ENCODE measurements around the gene RAB11FIP4. TPM values are rescaled to one million over a fixed set of nuclear protein-coding genes. Genes with fewer than 3 reads are reported as not detected.
A peak's percentile ranks its signal among the peaks of the same experiment; 100 is the strongest.
"Not testable (repeated sequence)": the region's sequence is repeated elsewhere in the genome, so short reads cannot be mapped to it uniquely, and the experiment has no call there.

Gene RAB11FIP4, protein sequence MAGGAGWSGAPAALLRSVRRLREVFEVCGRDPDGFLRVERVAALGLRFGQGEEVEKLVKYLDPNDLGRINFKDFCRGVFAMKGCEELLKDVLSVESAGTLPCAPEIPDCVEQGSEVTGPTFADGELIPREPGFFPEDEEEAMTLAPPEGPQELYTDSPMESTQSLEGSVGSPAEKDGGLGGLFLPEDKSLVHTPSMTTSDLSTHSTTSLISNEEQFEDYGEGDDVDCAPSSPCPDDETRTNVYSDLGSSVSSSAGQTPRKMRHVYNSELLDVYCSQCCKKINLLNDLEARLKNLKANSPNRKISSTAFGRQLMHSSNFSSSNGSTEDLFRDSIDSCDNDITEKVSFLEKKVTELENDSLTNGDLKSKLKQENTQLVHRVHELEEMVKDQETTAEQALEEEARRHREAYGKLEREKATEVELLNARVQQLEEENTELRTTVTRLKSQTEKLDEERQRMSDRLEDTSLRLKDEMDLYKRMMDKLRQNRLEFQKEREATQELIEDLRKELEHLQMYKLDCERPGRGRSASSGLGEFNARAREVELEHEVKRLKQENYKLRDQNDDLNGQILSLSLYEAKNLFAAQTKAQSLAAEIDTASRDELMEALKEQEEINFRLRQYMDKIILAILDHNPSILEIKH
- 0.99 and 1.0 TPM in 2 replicates for total RNA-seq
- long read RNA-seq, result 0 reads

DNA sequence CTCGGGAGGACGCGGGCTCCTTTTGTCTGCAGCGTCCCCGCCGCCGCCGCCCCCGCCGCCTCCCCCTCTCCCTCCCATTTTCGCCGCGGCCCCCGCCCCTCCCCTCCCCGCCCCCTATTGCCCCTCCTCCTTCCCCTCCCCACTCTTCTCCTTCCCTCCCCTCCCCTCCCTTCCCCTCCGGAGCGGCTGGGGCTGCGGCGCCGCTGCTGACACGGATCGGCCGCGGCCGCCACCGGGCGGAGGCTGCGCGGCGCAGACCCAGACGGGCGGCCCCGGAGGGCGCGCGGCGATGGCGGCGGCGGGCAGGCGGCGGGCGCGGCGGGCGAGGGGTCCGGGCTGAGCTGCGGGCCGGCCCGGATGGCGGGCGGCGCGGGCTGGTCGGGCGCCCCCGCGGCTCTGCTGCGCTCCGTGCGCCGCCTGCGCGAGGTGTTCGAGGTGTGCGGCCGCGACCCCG, at the start of gene RAB11FIP4:
RAB11FIP4 (plus strand) TSS at position 180 of the 454 bp plus-strand sequence; CDS start at position 358, 178 bp downstream.
- H3K4me1 Mint-ChIP-seq (ENCODE audit: unreplicated experiment), result peaks cover 1% of the 10 kb centered on the region
- no peaks in the 10 kb centered on the region for H3K36me3 Mint-ChIP-seq (ENCODE audit: unreplicated experiment)
- peak within 1 kb of the TSS; percentile 67 for H3K4me3 Mint-ChIP-seq (ENCODE audit: unreplicated experiment)
- peaks cover 26% of the 10 kb centered on the region for H3K27me3 Mint-ChIP-seq (ENCODE audit: unreplicated experiment)
- H3K9me3 Mint-ChIP-seq (ENCODE audit: unreplicated experiment), result no peaks in the 10 kb centered on the region
- peak; percentile 78 for DNase-seq (ENCODE audit: extremely low spot score, unreplicated experiment)
- no peak within 1 kb of the TSS for H3K27ac Mint-ChIP-seq (ENCODE audit: unreplicated experiment)
- TF ChIP-seq CTCF (IDR thresholded peaks at IDR 0.05), result no peak

- DNase-seq (ENCODE audit: extremely low spot score, unreplicated experiment); H3K4me3 Mint-ChIP-seq (ENCODE audit: unreplicated experiment); H3K27ac Mint-ChIP-seq (ENCODE audit: unreplicated experiment); H3K27me3 Mint-ChIP-seq (ENCODE audit: unreplicated experiment); H3K9me3 Mint-ChIP-seq (ENCODE audit: unreplicated experiment); H3K4me1 Mint-ChIP-seq (ENCODE audit: unreplicated experiment): not testable (repeated sequence)
- H3K36me3 Mint-ChIP-seq (ENCODE audit: unreplicated experiment), result peaks cover 31% of the 10 kb centered on the region
Observed at GRCh38 chr17:31345191-31345747, 46.2 kb upstream of the RAB11FIP4 start.

DNA sequence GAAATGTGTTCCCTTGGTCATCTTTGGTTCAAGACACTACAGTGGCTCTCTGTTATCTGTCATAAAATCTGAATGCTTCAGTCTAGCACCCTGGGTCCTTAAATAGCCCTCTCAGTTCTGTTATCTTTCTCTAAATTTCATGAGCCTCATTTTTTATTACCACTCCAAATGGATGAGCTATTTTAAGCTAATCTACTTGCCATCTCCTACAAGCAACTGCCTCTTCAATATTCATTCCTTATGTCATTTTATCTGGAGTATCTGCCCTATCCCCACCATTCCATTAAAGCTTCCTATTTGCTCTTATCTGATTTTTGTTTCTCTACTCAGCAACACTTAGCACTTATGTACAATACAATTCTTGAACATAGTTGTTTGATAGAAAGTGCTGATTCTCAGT, 42.0 kb upstream of the RAB11FIP4 start:
- Mint-ChIP-seq H3K27ac (ENCODE audit: unreplicated experiment) (no peak overlapping the region), H3K27me3 (ENCODE audit: unreplicated experiment) (no peaks in the 10 kb centered on the region), H3K9me3 (ENCODE audit: unreplicated experiment) (no peaks in the 10 kb centered on the region), H3K4me3 (ENCODE audit: unreplicated experiment) (no peak overlapping the region), H3K36me3 (ENCODE audit: unreplicated experiment) (peaks cover 36% of the 10 kb centered on the region), H3K4me1 (ENCODE audit: unreplicated experiment) (no peaks in the 10 kb centered on the region)
- no peak for TF ChIP-seq CTCF (IDR thresholded peaks at IDR 0.05)
- DNase-seq (ENCODE audit: extremely low spot score, unreplicated experiment), result no peak

DNA sequence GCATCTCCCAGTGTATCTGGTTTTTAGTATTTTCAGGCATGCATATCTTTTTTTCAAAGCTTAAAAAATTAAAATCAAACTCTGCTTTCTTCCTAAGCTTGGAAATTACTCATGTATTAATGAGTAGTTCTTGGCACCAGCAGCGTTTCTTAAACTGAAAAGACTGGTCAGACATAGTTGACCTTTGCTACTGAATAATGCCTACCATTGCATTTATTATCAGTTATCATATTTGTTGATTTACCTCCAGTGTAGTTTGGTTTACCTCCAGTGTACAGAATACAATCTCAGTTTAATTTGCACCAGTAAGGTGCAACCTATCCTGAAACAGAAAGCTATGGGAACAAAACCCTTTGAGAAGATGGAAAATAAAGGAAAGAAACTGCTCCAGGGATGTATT, 35.5 kb upstream of the RAB11FIP4 start:
- Mint-ChIP-seq H3K36me3 (ENCODE audit: unreplicated experiment) (peaks cover 52% of the 10 kb centered on the region), H3K4me3 (ENCODE audit: unreplicated experiment) (no peak overlapping the region), H3K9me3 (ENCODE audit: unreplicated experiment) (no peaks in the 10 kb centered on the region), H3K4me1 (ENCODE audit: unreplicated experiment) (no peaks in the 10 kb centered on the region), H3K27me3 (ENCODE audit: unreplicated experiment) (no peaks in the 10 kb centered on the region), H3K27ac (ENCODE audit: unreplicated experiment) (no peak overlapping the region)
- no peak for TF ChIP-seq CTCF (IDR thresholded peaks at IDR 0.05)
- no peak for DNase-seq (ENCODE audit: extremely low spot score, unreplicated experiment)

GRCh38 chr17:31357091-31357490, 34.4 kb upstream of the RAB11FIP4 start:
- H3K36me3 Mint-ChIP-seq (ENCODE audit: unreplicated experiment), result peaks cover 56% of the 10 kb centered on the region
- no peak for DNase-seq (ENCODE audit: extremely low spot score, unreplicated experiment)
- no peaks in the 10 kb centered on the region for H3K9me3 Mint-ChIP-seq (ENCODE audit: unreplicated experiment)

More at GRCh38 chr17:31357091-31357490, 34.4 kb upstream of the RAB11FIP4 start:
- no peaks in the 10 kb centered on the region for H3K27me3 Mint-ChIP-seq (ENCODE audit: unreplicated experiment)
- no peak for TF ChIP-seq CTCF (IDR thresholded peaks at IDR 0.05)
- no peak overlapping the region for H3K4me3 Mint-ChIP-seq (ENCODE audit: unreplicated experiment)
- no peak overlapping the region for H3K27ac Mint-ChIP-seq (ENCODE audit: unreplicated experiment)
- no peaks in the 10 kb centered on the region for H3K4me1 Mint-ChIP-seq (ENCODE audit: unreplicated experiment)

Data from osteocyte (in vitro differentiated cells).